B cell (primary cell): ENCODE measurements around the gene RAD50.

Experiments used
- CTCF ChIP-seq: fragments of 200-600 bp; IDR thresholded peaks from one replicate; pipeline ENCODE4 v1.8.0; 2022; ENCODE audit warnings: antibody characterized with exemption, mild to moderate bottlenecking
- EZH2 ChIP-seq: IDR thresholded peaks from 2 replicates; pipeline ENCODE4 v1.6.1; 2012; ENCODE audit warnings: borderline replicate concordance, low read depth, mild to moderate bottlenecking, moderate library complexity, low read length; ENCODE audit not compliant: insufficient read depth, poor library complexity, severe bottlenecking

DNA sequence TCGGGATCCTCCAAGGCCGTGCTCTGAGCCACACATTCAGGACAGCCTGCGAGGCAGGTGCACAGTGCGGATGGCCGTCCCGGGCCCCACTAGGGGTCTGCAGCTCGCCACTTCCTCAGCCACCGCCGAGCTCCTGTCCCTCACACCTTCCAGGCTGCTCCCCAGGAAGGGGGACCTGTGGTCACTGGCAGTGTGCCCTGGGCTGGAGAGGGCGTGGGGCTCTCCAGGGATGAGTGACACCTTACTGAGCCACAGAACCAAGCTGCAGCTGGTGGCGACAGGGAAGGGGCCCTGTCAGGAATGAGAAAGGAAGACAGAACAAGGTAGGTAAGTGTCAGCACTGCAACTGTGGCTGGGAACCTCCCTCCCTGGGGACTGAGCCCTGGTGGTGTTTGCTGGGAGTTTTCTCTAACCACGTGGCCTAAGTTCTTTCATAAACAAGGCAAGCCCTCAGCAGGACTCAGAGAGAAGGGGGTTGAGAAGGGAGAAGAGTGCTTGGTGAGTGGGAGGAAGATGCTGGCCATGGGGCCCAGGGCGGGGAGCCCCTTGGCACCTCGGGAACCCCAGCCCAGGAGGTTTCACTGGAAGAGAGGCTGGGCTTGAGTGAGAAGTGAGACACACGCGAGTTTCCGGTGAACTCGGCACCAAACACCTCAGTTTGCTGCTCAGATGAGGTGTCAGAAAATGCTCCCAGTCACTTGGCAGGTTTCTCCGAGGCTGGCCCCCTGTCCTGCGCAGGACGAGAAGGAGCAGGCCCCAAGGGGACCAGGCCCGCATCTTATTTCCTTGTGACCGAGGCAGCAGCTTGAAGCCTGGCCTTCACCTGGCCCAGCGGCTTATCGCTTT is 106.4 kb downstream of the RAD50 start:
- TF ChIP-seq CTCF (no peak), EZH2 (no peak)
